Measurements from ENCODE around the gene MAPK8IP3.

DNA sequence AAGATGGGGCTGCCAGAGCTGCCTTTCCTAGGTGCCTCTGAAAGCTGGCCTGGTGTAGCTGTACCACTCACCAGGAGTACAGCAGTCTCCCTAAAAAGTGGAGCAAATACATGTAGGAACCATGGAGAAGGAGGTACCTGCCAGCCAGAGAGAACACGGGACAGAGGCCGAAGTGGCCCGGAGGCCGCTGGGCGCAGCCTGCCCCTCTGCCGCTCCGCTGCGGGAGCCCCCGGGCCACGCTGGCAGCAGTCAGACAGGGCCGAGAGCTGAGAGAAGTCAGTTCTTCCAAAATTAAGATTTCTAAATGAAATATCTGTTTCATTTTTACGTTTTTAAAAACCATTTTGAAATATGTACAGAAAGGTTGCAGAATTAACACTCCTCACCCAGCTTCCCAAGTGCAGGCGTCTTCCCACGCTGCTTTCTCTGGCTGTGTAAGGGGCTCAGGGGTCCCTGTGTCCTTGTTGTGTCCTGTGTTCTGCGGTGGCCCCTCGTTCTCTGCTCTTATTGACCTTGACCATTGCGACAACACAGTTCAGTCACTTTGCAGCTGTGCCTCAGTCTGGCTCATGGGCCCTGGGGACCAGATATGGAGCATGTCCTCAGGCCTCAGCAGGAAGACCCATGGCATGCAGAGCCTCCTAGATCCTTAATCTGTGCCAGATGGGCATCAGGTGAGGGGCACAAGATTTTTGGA lies 5.0 kb downstream of the MAPK8IP3 start:
- TF ChIP-seq POLR2A (IDR thresholded peaks at IDR 0.05; ENCODE audit: low read length) (no peak), GATA1 (IDR thresholded peaks at IDR 0.05; ENCODE audit: low read depth, low read length) (no peak)

Data from erythroblast (primary cell).